Testis (tissue), 5 donors: ENCODE data around the gene SERPINI2. TPM values are rescaled to one million over a fixed set of nuclear protein-coding genes. Genes with fewer than 3 reads are reported as not detected.

ENCODE experiments used
- DNase-seq: peaks from one replicate; pipeline ENCODE4 v3.0.0-alpha.2; 2019
- H3K27ac ChIP-seq, 2 donors: fragments of 200-600 bp; sonication (generic); one replicate each; pipeline ENCODE4 v1.5.1; 2019
- H3K27me3 ChIP-seq: fragments of 200-600 bp; sonication (generic); one replicate; pipeline ENCODE4 v1.5.1; 2019
- H3K36me3 ChIP-seq: fragments of 200-600 bp; sonication (generic); one replicate; pipeline ENCODE4 v1.5.1; 2017; ENCODE audit warnings: low read depth; ENCODE audit errors: missing control alignments
- H3K4me1 ChIP-seq: fragments of 200-600 bp; sonication (generic); one replicate; pipeline ENCODE4 v1.5.1; 2019
- H3K4me3 ChIP-seq, 2 donors: fragments of 200-600 bp; sonication (generic); one replicate each; pipeline ENCODE4 v1.5.1; 2017 to 2019
- H3K9me3 ChIP-seq: fragments of 200-600 bp; sonication (generic); one replicate; pipeline ENCODE4 v1.5.1; 2017
- POLR2A ChIP-seq: fragments of 450-650 bp; IDR thresholded peaks from one replicate; pipeline ENCODE4 v1.6.1; 2017; ENCODE audit warnings: antibody characterized with exemption, mild to moderate bottlenecking, moderate library complexity
- WGBS, 2 donors: methylation state at CpG; one replicate each; pipeline ENCODE4 v1.1.5; 2018; 5-methylcytosine and 5-hydroxymethylcytosine counted together
- intact Hi-C: fragments of 100-400 bp; cut with DNase I; formaldehyde crosslinking; loops from one replicate; pipeline ENCODE4 v1.15.1; 2023; ENCODE audit warnings: low total_unique reads
- long read RNA-seq, 2 donors: transcript quantifications; one replicate each; lab custom pipeline, GENCODE V29; 2026
- polyA plus RNA-seq: library from polyadenylated mRNA; stranded (reverse); fragments of 350-450 nt; fragmentation: Illumina TruSeq; extraction: RNeasy Lipid Tissue Mini Kit (QIAGEN cat#74804); gene quantifications from one replicate; pipeline ENCODE4 v1.2.3, GENCODE V29; 2014; ENCODE audit warnings: low read depth, low replicate concordance; ENCODE audit not compliant: insufficient read depth
- total RNA-seq, 2 donors: library from RNA; depleted of rRNA; stranded (reverse); fragments of >200 nt; gene quantifications; one replicate each; pipeline ENCODE4 v1.2.3, GENCODE V29; 2016
- TF ChIP-seq, protein P1 (sequence below), 3 experiments: fragments of 450-650 bp in 2 of 3; fragments of 200-600 bp in 1 of 3; sonication (generic) in 1 of 3; IDR thresholded peaks; one replicate each; pipeline ENCODE4 v1.5.1; 2016 to 2019; ENCODE audit warnings: antibody characterized with exemption in 3 of 3, mild to moderate bottlenecking in 2 of 3, moderate library complexity in 1 of 3

SERPINI2 gene, protein sequence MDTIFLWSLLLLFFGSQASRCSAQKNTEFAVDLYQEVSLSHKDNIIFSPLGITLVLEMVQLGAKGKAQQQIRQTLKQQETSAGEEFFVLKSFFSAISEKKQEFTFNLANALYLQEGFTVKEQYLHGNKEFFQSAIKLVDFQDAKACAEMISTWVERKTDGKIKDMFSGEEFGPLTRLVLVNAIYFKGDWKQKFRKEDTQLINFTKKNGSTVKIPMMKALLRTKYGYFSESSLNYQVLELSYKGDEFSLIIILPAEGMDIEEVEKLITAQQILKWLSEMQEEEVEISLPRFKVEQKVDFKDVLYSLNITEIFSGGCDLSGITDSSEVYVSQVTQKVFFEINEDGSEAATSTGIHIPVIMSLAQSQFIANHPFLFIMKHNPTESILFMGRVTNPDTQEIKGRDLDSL
- under 1 TPM in 1 of 2 donors, not detected in 1; 0.25 TPM for total RNA-seq
- 0.47 TPM for polyA plus RNA-seq
- long read RNA-seq, donor 1, result 0 reads
- long read RNA-seq, donor 2, result 0 reads

DNA sequence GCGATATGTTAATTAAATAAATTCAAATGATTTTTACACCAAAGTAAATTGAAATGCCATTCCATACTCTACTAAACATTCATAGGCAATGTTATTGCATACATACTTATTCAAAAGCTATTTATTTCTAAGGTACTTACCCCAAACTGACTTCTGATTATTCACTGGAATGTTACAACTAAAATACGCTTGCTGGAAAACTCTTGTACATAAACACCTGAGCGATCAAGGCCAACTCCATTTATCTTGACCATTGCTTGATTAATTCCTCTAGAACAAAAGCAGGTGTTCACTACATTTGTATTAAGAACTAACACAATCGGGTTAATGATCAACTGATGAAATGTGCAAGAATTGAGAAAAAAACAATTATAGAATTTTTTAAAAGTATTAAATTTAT, at the start of gene SERPINI2:
Gene SERPINI2 (minus strand): TSS at position 180 of the 400 bp plus-strand sequence. CDS start 2,208 bp downstream, outside the sequence.
- intact Hi-C loops, result no loop called here
- H3K27ac ChIP-seq, result no peak within 1 kb of the TSS
- no peaks in the 10 kb centered on the region for H3K36me3 ChIP-seq
- 61 to 64% methylated on average over 4 of the region's 4 CpGs for WGBS, 2 donors
- H3K4me1 ChIP-seq, result no peaks in the 10 kb centered on the region
- no peak within 1 kb of the TSS for H3K4me3 ChIP-seq
- DNase-seq, result no peak
- H3K9me3 ChIP-seq, result no peaks in the 10 kb centered on the region
- TF ChIP-seq POLR2A, result no peak
- TF ChIP-seq, protein P1, sequence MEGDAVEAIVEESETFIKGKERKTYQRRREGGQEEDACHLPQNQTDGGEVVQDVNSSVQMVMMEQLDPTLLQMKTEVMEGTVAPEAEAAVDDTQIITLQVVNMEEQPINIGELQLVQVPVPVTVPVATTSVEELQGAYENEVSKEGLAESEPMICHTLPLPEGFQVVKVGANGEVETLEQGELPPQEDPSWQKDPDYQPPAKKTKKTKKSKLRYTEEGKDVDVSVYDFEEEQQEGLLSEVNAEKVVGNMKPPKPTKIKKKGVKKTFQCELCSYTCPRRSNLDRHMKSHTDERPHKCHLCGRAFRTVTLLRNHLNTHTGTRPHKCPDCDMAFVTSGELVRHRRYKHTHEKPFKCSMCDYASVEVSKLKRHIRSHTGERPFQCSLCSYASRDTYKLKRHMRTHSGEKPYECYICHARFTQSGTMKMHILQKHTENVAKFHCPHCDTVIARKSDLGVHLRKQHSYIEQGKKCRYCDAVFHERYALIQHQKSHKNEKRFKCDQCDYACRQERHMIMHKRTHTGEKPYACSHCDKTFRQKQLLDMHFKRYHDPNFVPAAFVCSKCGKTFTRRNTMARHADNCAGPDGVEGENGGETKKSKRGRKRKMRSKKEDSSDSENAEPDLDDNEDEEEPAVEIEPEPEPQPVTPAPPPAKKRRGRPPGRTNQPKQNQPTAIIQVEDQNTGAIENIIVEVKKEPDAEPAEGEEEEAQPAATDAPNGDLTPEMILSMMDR (IDR thresholded peaks at IDR 0.05), result no peak
- H3K27me3 ChIP-seq, result no peaks in the 10 kb centered on the region

DNA sequence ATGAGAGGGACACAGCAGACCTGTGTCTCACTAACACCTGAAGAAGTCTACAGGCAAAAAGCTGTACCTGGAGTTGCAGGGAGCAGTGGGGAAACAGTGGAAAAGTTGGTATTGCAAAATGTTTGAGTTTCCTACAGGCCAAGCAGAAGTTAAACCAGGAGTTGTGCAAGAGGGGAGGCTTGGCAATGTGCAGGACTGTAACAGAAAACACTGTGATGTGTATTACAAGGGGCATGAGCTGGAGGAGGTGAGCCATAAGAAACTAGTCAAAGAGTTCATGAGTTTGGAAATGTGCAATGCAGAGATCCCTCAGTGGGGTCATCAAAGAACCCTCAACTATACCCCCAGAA, 47.1 kb upstream of the SERPINI2 start:
- intact Hi-C loops, result no loop called here
- no peak for DNase-seq
- Histone ChIP-seq H3K27me3 (no peaks in the 10 kb centered on the region), H3K27ac (no peak overlapping the region), H3K9me3 (no peaks in the 10 kb centered on the region), H3K4me3 (no peak overlapping the region), H3K36me3 (no peaks in the 10 kb centered on the region), H3K4me1 (no peaks in the 10 kb centered on the region)
- no peak for TF ChIP-seq POLR2A
- TF ChIP-seq, protein P1 (IDR thresholded peaks at IDR 0.05), result no peak

DNA sequence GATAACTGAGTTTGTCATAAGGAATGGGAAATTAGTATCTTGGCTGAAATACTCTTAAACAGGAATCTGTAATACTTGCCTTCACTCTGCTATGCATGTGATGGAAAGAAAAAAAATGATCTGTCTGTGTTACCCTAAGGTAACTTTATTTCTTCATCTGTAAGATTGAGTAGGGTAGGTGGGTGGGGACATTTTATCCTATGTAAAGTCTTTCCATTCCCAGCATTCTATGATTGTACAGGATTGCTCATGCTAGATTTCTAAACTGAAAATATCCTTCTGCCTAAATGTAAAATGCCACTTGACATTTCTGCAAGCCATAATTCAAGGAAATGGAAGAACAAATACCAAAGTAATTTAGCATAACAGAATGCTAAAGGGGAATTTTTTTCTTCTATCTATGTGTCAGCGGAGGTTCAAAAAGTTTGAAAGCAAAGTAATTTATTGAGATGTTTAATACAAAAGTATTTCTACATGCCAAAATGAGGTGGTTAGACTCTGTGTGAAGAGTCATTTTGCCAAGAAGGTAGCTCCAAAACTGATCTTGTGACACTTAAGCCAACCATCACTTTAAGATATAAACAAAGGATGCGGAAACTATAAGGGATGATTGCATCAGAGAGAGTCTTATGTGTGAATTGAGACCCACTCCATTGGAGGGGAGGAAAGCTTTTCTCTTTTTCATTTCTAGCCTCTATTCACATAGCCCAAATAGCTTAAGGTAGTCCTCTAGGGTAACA, 46.6 kb upstream of the SERPINI2 start:
- no peak overlapping the region for H3K27ac ChIP-seq
- H3K9me3 ChIP-seq, result no peaks in the 10 kb centered on the region
- H3K36me3 ChIP-seq, result no peaks in the 10 kb centered on the region
- no peaks in the 10 kb centered on the region for H3K4me1 ChIP-seq
- TF ChIP-seq, protein P1 (IDR thresholded peaks at IDR 0.05), result no peak
- TF ChIP-seq POLR2A, result no peak
- no peaks in the 10 kb centered on the region for H3K27me3 ChIP-seq
- WGBS, 2 donors, result 93% methylated on average over 2 of the region's 2 CpGs
- no peak overlapping the region for H3K4me3 ChIP-seq
- intact Hi-C loops, result no loop called here
- DNase-seq, result no peak

DNA sequence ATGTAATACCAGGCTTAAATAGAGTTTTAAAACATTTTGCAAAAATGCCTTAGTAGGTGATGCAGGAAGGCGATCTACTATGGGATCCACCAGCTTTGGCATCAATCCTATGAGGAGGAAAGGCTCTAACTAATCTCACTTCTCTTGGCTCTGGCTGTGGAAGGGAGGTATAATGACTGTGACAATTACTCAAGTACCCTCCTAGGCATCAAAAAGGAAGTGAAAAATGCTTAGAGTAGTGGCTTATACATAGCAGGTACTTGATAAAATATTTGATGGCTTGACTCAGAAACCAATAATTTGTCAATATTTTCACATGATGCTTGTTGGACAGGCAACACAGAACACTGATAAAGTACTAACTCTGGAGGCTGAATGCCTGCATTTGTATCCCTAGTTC, 34.1 kb upstream of the SERPINI2 start:
- no peak for DNase-seq
- Histone ChIP-seq H3K4me1 (no peaks in the 10 kb centered on the region), H3K9me3 (no peaks in the 10 kb centered on the region), H3K36me3 (no peaks in the 10 kb centered on the region), H3K4me3 (no peak overlapping the region), H3K27ac (no peak overlapping the region), H3K27me3 (no peaks in the 10 kb centered on the region)
- intact Hi-C loops, result no loop called here
- WGBS, 2 donors, result 94 to 96% methylated on average over 1 of the region's 1 CpG
- TF ChIP-seq POLR2A, result no peak
- TF ChIP-seq, protein P1 (IDR thresholded peaks at IDR 0.05), result no peak
